GM12865 (cell line): ENCODE measurements around the gene MACROD1.

Source experiments
- DNase-seq: peaks from one replicate; pipeline ENCODE4 v3.0.0; 2010; ENCODE audit warnings: low read depth
- H3K4me3 ChIP-seq: 2 replicates; pipeline ENCODE4 v1.5.1; 2011; ENCODE audit warnings: mild to moderate bottlenecking, low read depth, low read length, control low read depth
- CTCF ChIP-seq: IDR thresholded peaks from 2 replicates; pipeline ENCODE4 v1.5.1; 2011; ENCODE audit warnings: low read length, control low read depth, low read depth, inconsistent platforms; ENCODE audit not compliant: insufficient read depth; ENCODE audit errors: missing control alignments

MACROD1 gene

GRCh38 chr11:64096835-64097234 lies 69.1 kb downstream of the MACROD1 start:
- DNase-seq, result no peak
- TF ChIP-seq CTCF, result no peak
- no peak overlapping the region for H3K4me3 ChIP-seq

- no peak overlapping the region for H3K4me3 ChIP-seq
- DNase-seq, result no peak
These were observed 70.0 kb downstream of the MACROD1 start for GRCh38 chr11:64095949-64096348.

GRCh38 chr11:64095273-64095817 lies 70.6 kb downstream of the MACROD1 start:
- no peak overlapping the region for H3K4me3 ChIP-seq
- no peak for TF ChIP-seq CTCF
- no peak for DNase-seq

More at GRCh38 chr11:64095949-64096348, 70.0 kb downstream of the MACROD1 start:
- TF ChIP-seq CTCF, result no peak

GRCh38 chr11:64094463-64095260 lies 71.3 kb downstream of the MACROD1 start:
- no peak overlapping the region for H3K4me3 ChIP-seq
- no peak for TF ChIP-seq CTCF
- no peak for DNase-seq

GRCh38 chr11:64093233-64094039 lies 72.5 kb downstream of the MACROD1 start:
- no peak for TF ChIP-seq CTCF
- DNase-seq, result no peak
- H3K4me3 ChIP-seq, result no peak overlapping the region

- no peak overlapping the region for H3K4me3 ChIP-seq
- TF ChIP-seq CTCF, result no peak
- no peak for DNase-seq
These were observed 73.2 kb downstream of the MACROD1 start for GRCh38 chr11:64092761-64093136.
